ENCODE data around the gene TNIP1. TPM values are rescaled to one million over a fixed set of nuclear protein-coding genes. Genes with fewer than 3 reads are reported as not detected.

Gene TNIP1
- total RNA-seq, 3 donors from 2014 or later (not counting 1 experiment from before 2014, with no cell fraction given) = 140 to 180 (median 153) TPM

- no peak overlapping the region for H3K27ac ChIP-seq (ENCODE audit: low read length)
- Mint-ChIP-seq H3K27me3 (ENCODE audit: low read depth in 2 of 2) (no peaks in the 10 kb centered on the region), H3K36me3 (peaks cover 11% of the 10 kb centered on the region), H3K27ac (peak overlapping the region in 1 of 2 donors; percentile 47), H3K4me3 (no peak overlapping the region), H3K4me1 (peaks cover 14 to 18% of the 10 kb centered on the region in 2 donors), H3K9me3 (no peaks in the 10 kb centered on the region)
- intact Hi-C loops (cut with micrococcal nuclease) = no loop called here
- no peak overlapping the region for H3K4me3 ChIP-seq (ENCODE audit: low read length)
- ATAC-seq (peak; percentile 67 to 82 (median 71)), DNase-seq (peak in 1 of 2 donors; percentile 58)
- peaks cover 84% of the 10 kb centered on the region for H3K36me3 ChIP-seq (ENCODE audit: control insufficient read depth, insufficient read depth, low read length)
- H3K9me3 ChIP-seq (ENCODE audit: control insufficient read depth, insufficient read depth, low read length) = no peaks in the 10 kb centered on the region
- peaks cover 8% of the 10 kb centered on the region for H3K4me1 ChIP-seq (ENCODE audit: control insufficient read depth, insufficient read depth, low read length)
- TF ChIP-seq CTCF (IDR thresholded peaks at IDR 0.05) = peak; percentile 69
- H3K27me3 ChIP-seq (ENCODE audit: control insufficient read depth, insufficient read depth, low read length) = no peaks in the 10 kb centered on the region
- 87% methylated on average over 13 of the region's 13 CpGs for WGBS (ENCODE audit: insufficient coverage)
Measured at GRCh38 chr5:151047814-151048425, 32.9 kb downstream of the TNIP1 start.

- Histone ChIP-seq H3K27me3 (ENCODE audit: control insufficient read depth, insufficient read depth, low read length) (no peaks in the 10 kb centered on the region), H3K9me3 (ENCODE audit: control insufficient read depth, insufficient read depth, low read length) (no peaks in the 10 kb centered on the region), H3K36me3 (ENCODE audit: control insufficient read depth, insufficient read depth, low read length) (peaks cover 92% of the 10 kb centered on the region), H3K27ac (ENCODE audit: low read length) (no peak overlapping the region), H3K4me1 (ENCODE audit: control insufficient read depth, insufficient read depth, low read length) (no peaks in the 10 kb centered on the region), H3K4me3 (ENCODE audit: low read length) (no peak overlapping the region)
- 88% methylated on average over 12 of the region's 12 CpGs for WGBS (ENCODE audit: insufficient coverage)
- Mint-ChIP-seq H3K4me3 (no peak overlapping the region), H3K4me1 (no peaks in the 10 kb centered on the region), H3K36me3 (peaks cover under 1% of the 10 kb centered on the region), H3K27ac (no peak overlapping the region), H3K9me3 (no peaks in the 10 kb centered on the region), H3K27me3 (ENCODE audit: low read depth in 2 of 2) (no peaks in the 10 kb centered on the region)
- TF ChIP-seq CTCF (IDR thresholded peaks at IDR 0.05) = no peak
- DNase-seq (no peak), ATAC-seq (no peak)
- intact Hi-C loops (cut with micrococcal nuclease) = no loop called here
Measured at GRCh38 chr5:151042453-151043093, 38.3 kb downstream of the TNIP1 start.

DNA sequence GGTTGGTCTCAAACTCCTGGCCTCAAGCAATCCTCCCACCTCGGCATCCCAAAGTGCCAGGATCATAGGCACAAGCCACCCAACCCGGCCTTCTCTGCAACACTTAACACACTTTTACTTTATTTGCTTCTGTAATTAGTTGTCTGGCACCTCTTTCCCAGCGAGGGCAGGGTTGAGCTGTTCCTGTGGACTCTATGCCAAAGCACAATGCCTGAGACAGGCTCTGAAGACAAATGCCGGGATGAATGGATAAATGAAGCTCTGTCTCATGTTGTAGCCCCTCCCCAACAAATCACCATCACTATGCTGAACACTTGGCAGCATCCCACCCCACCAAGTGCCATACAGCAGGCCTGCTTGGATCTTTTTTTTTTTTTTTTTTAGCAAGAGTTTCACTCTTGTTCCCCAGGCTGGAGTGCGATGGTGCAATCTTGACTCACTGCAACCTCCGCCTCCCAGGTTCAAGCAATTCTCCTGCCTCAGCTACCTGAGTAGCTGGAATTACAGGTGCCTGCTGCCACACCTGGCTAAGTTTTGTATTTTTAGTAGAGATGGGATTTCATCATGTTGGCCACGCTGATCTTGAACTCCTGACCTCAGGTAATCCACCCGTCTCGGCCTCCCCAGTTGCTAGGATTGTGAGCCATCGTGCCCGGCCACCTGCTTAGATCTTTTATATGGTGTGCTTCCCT is 39.1 kb downstream of the TNIP1 start:
- no peak overlapping the region for H3K27ac Mint-ChIP-seq
- no peak overlapping the region for H3K4me3 Mint-ChIP-seq

More for the DNA sequence above, 39.1 kb downstream of the TNIP1 start:
- no peak overlapping the region for H3K4me3 ChIP-seq (ENCODE audit: low read length)
- Mint-ChIP-seq H3K4me1 (no peaks in the 10 kb centered on the region), H3K36me3 (no peaks in the 10 kb centered on the region), H3K9me3 (no peaks in the 10 kb centered on the region), H3K27me3 (ENCODE audit: low read depth in 2 of 2) (no peaks in the 10 kb centered on the region)
- DNase-seq = no peak
- peaks cover 93% of the 10 kb centered on the region for H3K36me3 ChIP-seq (ENCODE audit: control insufficient read depth, insufficient read depth, low read length)
- no peak for TF ChIP-seq CTCF (IDR thresholded peaks at IDR 0.05)
- H3K4me1 ChIP-seq (ENCODE audit: control insufficient read depth, insufficient read depth, low read length) = no peaks in the 10 kb centered on the region
- H3K27me3 ChIP-seq (ENCODE audit: control insufficient read depth, insufficient read depth, low read length) = no peaks in the 10 kb centered on the region
- ATAC-seq = no peak
- H3K27ac ChIP-seq (ENCODE audit: low read length) = no peak overlapping the region
- H3K9me3 ChIP-seq (ENCODE audit: control insufficient read depth, insufficient read depth, low read length) = no peaks in the 10 kb centered on the region
- WGBS (ENCODE audit: insufficient coverage) = 95% methylated on average over 9 of the region's 11 CpGs
- intact Hi-C loops (cut with micrococcal nuclease) = no loop called here

All from natural killer cell (primary cell).